Endodermal cell (in vitro differentiated cells): ENCODE measurements around the gene BSDC1. TPM values are rescaled to one million over a fixed set of nuclear protein-coding genes. Genes with fewer than 3 reads are reported as not detected.

Experiments used
- DNase-seq: peaks from one replicate; pipeline ENCODE4 v3.0.0-alpha.2; 2017
- H3K27ac ChIP-seq: 2 replicates; pipeline ENCODE4 v1.5.1; 2013; ENCODE audit warnings: mild to moderate bottlenecking, low read depth, low read length, moderate library complexity
- H3K27me3 ChIP-seq: 2 replicates; pipeline ENCODE4 v1.6.1; 2013; ENCODE audit warnings: mild to moderate bottlenecking, low read length, moderate library complexity; ENCODE audit not compliant: insufficient read depth, control insufficient read depth, poor library complexity, severe bottlenecking
- H3K36me3 ChIP-seq: 2 replicates; pipeline ENCODE4 v1.7.0; 2013; ENCODE audit warnings: mild to moderate bottlenecking, low read length, moderate library complexity; ENCODE audit not compliant: control insufficient read depth, insufficient read depth
- H3K4me1 ChIP-seq: one replicate; pipeline ENCODE4 v1.7.0; 2013; ENCODE audit warnings: low read length; ENCODE audit not compliant: control insufficient read depth, insufficient read depth
- H3K4me3 ChIP-seq: 2 replicates; pipeline ENCODE4 v1.5.1; 2013; ENCODE audit warnings: mild to moderate bottlenecking, low read length, moderate library complexity
- H3K9ac ChIP-seq: 2 replicates; pipeline ENCODE4 v1.6.1; 2013; ENCODE audit warnings: mild to moderate bottlenecking, low read length, moderate library complexity; ENCODE audit not compliant: poor library complexity, severe bottlenecking; ENCODE audit errors: extremely low read depth
- H3K9me3 ChIP-seq: 2 replicates; pipeline ENCODE4 v1.6.1; 2013; ENCODE audit warnings: mild to moderate bottlenecking, low read length, moderate library complexity; ENCODE audit not compliant: control insufficient read depth
- H3K27ac Mint-ChIP-seq: 2 replicates; pipeline ENCODE4 v1.8.0; 2020; ENCODE audit warnings: mixed read lengths
- H3K27me3 Mint-ChIP-seq: 2 replicates; pipeline ENCODE4 v1.8.0; 2021; ENCODE audit warnings: mild to moderate bottlenecking, mixed read lengths; ENCODE audit not compliant: insufficient read depth
- H3K36me3 Mint-ChIP-seq: 2 replicates; pipeline ENCODE4 v1.8.0; 2020; ENCODE audit warnings: low read depth, mixed read lengths
- H3K4me1 Mint-ChIP-seq: 2 replicates; pipeline ENCODE4 v1.8.0; 2020; ENCODE audit warnings: mixed read lengths
- H3K4me3 Mint-ChIP-seq: 2 replicates; pipeline ENCODE4 v1.8.0; 2020; ENCODE audit warnings: mild to moderate bottlenecking, moderate library complexity, mixed read lengths
- H3K9me3 Mint-ChIP-seq: 2 replicates; pipeline ENCODE4 v1.8.0; 2020; ENCODE audit warnings: mild to moderate bottlenecking, mixed read lengths
- CTCF ChIP-seq: fragments of 200-600 bp; sonication (generic); conservative IDR thresholded peaks from 2 replicates; pipeline ENCODE4 v1.5.0; 2021; ENCODE audit warnings: antibody characterized with exemption, mild to moderate bottlenecking
- whole genome bisulfite sequencing, 2 experiments: methylation state at CpG; one replicate each; pipeline versions ENCODE4 v1.1.5 to v1.1.7; 2013; ENCODE audit warnings: missing lambda C conversion rate in 2 of 2, mixed read lengths in 1 of 2; ENCODE audit not compliant: insufficient coverage in 1 of 2, insufficient read length in 1 of 2; 5-methylcytosine and 5-hydroxymethylcytosine counted together
- total RNA-seq, 2 donors: library from RNA; stranded (reverse); fragmentation: NEBNext Ultra II Directional in 1 of 2; extraction: Animal tissue kit (Norgen Biotek cat#: 25700) in 1 of 2; gene quantifications; 2 replicates in 1 of 2; 3 replicates in 1 of 2; pipeline ENCODE4 v1.2.1, GENCODE V29; 2021

Gene BSDC1
- total RNA-seq, 2 donors from 2014 or later = 61.7 to 68.3 TPM

GRCh38 chr1:32333251-32333963, 60.8 kb downstream of the BSDC1 start:
- Histone ChIP-seq H3K27ac (no peak overlapping the region), H3K4me3 (peak overlapping the region; percentile 97), H3K9ac (peak overlapping the region; percentile 94), H3K27me3 (peaks cover 9% of the 10 kb centered on the region), H3K36me3 (peaks cover 65% of the 10 kb centered on the region), H3K9me3 (no peaks in the 10 kb centered on the region), H3K4me1 (no peaks in the 10 kb centered on the region)
- Mint-ChIP-seq H3K4me1 (peaks cover 25% of the 10 kb centered on the region), H3K9me3 (no peaks in the 10 kb centered on the region), H3K4me3 (peak overlapping the region; percentile 89), H3K36me3 (peaks cover 55% of the 10 kb centered on the region), H3K27me3 (peaks cover 13% of the 10 kb centered on the region), H3K27ac (peak overlapping the region; percentile 89)
- WGBS, 2 experiments = 90 to 92% methylated on average over 2 of the region's 3 CpGs
- DNase-seq = no peak
- TF ChIP-seq CTCF = no peak

- Histone ChIP-seq H3K36me3 (peaks cover 73% of the 10 kb centered on the region), H3K4me3 (no peak overlapping the region)
- no peak for TF ChIP-seq CTCF
Observed at GRCh38 chr1:32332290-32333079, 61.8 kb downstream of the BSDC1 start.

GRCh38 chr1:32331549-32331948, 62.7 kb downstream of the BSDC1 start:
- WGBS, 2 experiments = 94 to 95% methylated on average over 12 of the region's 12 CpGs
- Histone ChIP-seq H3K4me1 (no peaks in the 10 kb centered on the region), H3K36me3 (peaks cover 80% of the 10 kb centered on the region), H3K9ac (no peak overlapping the region), H3K27me3 (peaks cover 1% of the 10 kb centered on the region), H3K9me3 (no peaks in the 10 kb centered on the region), H3K27ac (no peak overlapping the region), H3K4me3 (no peak overlapping the region)
- H3K27ac Mint-ChIP-seq = no peak overlapping the region
- peaks cover 20% of the 10 kb centered on the region for H3K4me1 Mint-ChIP-seq
- H3K36me3 Mint-ChIP-seq = peaks cover 70% of the 10 kb centered on the region
- no peaks in the 10 kb centered on the region for H3K27me3 Mint-ChIP-seq
- H3K4me3 Mint-ChIP-seq = no peak overlapping the region
- no peak for TF ChIP-seq CTCF
- H3K9me3 Mint-ChIP-seq = no peaks in the 10 kb centered on the region
- no peak for DNase-seq

More at GRCh38 chr1:32332290-32333079, 61.8 kb downstream of the BSDC1 start:
- Mint-ChIP-seq H3K36me3 (peaks cover 64% of the 10 kb centered on the region), H3K4me1 (peaks cover 20% of the 10 kb centered on the region), H3K4me3 (no peak overlapping the region), H3K27me3 (peaks cover 7% of the 10 kb centered on the region), H3K9me3 (no peaks in the 10 kb centered on the region), H3K27ac (peak overlapping the region; percentile 82)
- Histone ChIP-seq H3K27me3 (peaks cover 9% of the 10 kb centered on the region), H3K9me3 (no peaks in the 10 kb centered on the region), H3K4me1 (no peaks in the 10 kb centered on the region), H3K27ac (peak overlapping the region; percentile 61), H3K9ac (no peak overlapping the region)
- 92 to 100% methylated on average over 2 to 3 of the region's 3 CpGs for whole genome bisulfite sequencing, 2 experiments
- peak; percentile 76 for DNase-seq
